Activated naive CD8-positive, alpha-beta T cell treated with anti-CD3 and anti-CD28 coated beads, Interleukin-2, amount 50 U/mL, for 24 hours (primary cell): ENCODE measurements around the gene WDFY4.

ENCODE experiments used
- ATAC-seq: fragments of 150-1000 bp; cut with Tn5 transposase; one replicate; pipeline ENCODE4 v1.10.0; 2021
- DNase-seq: peaks from one replicate; pipeline ENCODE4 v3.0.0; 2021
- H3K27ac Mint-ChIP-seq: one replicate; pipeline ENCODE4 v1.8.0; 2021; ENCODE audit warnings: mild to moderate bottlenecking, mixed read lengths
- H3K27me3 Mint-ChIP-seq: one replicate; pipeline ENCODE4 v1.8.0; 2021; ENCODE audit warnings: mixed read lengths
- H3K36me3 Mint-ChIP-seq: one replicate; pipeline ENCODE4 v1.8.0; 2021; ENCODE audit warnings: low read depth, mixed read lengths
- H3K4me1 Mint-ChIP-seq: one replicate; pipeline ENCODE4 v1.8.0; 2021; ENCODE audit warnings: mixed read lengths
- H3K4me3 Mint-ChIP-seq: one replicate; pipeline ENCODE4 v1.8.0; 2021; ENCODE audit warnings: mild to moderate bottlenecking, moderate library complexity, mixed read lengths
- H3K9me3 Mint-ChIP-seq: one replicate; pipeline ENCODE4 v1.8.0; 2021; ENCODE audit warnings: mixed read lengths

The WDFY4 gene

DNA sequence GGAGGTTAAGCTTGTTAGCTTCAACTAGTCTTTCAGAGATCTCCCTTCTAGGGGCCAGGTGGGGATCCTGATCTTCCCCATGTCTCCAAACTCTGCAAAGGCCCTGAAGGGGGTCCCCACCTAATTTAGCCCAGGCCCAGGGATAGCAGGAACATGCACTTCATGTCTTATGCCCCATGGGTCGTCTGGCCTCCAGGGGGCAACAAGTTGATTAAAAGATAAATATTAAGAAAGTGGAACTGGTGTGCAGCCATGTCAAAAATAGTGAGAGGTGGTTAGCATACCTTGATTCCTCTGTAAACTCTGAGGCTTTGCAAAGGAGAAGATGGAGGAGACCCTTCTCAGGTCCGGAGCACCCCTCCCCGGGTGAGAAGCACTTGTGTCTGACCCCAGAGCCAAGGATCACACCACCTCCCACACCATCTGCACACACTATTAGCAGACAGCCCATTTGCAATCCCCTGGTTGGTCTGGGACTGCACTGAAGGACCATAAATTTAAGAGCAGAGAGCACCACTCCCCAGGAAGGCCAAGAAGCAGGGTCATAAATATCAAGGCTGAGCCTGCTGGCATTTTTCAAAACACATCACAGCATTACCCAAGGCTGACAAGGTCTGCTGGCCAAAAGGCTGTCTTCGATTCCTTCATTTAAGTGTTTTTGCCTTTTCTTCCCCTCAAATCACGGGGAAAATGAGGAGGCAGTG lies 299.1 kb downstream of the WDFY4 start:
- no peaks in the 10 kb centered on the region for H3K4me1 Mint-ChIP-seq
- no peaks in the 10 kb centered on the region for H3K27me3 Mint-ChIP-seq
- H3K27ac Mint-ChIP-seq = no peak overlapping the region
- no peaks in the 10 kb centered on the region for H3K9me3 Mint-ChIP-seq
- DNase-seq (no peak), ATAC-seq (no peak)
- H3K36me3 Mint-ChIP-seq = no peaks in the 10 kb centered on the region
- no peak overlapping the region for H3K4me3 Mint-ChIP-seq

DNA sequence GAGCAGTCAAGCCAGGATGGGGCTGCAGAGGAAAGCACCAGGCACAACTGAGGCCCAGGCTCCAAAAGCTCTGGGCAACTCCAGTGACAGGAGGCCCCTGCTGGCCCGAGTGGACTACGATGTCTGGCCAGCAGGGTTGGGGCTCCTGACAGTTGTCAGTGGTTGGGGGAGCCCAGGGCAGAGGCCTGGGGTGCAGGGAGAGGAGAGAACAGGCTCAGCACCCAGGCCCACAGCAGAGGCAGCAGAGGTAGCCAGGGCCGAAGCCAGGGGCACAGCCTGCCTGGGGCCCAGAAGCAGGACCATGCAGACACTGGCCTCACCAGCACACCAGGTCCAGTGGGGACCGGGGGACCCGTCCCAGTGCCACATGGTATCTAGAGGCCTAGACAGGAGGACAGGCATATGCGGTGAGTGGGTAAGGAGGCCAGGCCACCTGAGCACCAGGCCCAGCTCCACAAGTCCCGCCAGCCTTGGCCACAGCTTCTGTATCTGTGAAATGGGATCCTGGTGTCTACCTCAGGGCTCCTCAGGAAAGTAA lies 301.0 kb downstream of the WDFY4 start:
- no peak overlapping the region for H3K4me3 Mint-ChIP-seq
- DNase-seq (no peak), ATAC-seq (no peak)
- no peaks in the 10 kb centered on the region for H3K9me3 Mint-ChIP-seq
- no peaks in the 10 kb centered on the region for H3K36me3 Mint-ChIP-seq
- no peaks in the 10 kb centered on the region for H3K4me1 Mint-ChIP-seq
- no peak overlapping the region for H3K27ac Mint-ChIP-seq
- no peaks in the 10 kb centered on the region for H3K27me3 Mint-ChIP-seq

DNA sequence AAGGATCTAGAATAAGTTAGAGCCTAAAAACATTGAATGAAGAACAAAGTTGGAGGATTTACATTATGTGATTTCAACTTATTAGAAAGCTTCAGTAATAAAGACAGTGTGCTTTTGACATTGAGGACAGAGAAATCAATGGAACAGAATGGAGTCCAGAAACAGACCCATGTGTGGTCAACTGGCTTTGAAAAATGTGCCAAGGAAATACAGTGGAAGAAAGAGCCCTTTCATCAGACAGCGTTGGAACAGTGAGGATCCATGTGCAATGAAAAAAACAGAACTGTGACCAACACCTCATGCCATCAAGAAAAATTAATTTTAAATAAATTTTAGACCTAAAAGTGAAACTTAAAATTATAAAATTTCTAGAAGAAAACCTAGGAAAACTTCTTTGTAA lies 305.6 kb downstream of the WDFY4 start:
- Mint-ChIP-seq H3K4me3 (no peak overlapping the region), H3K27ac (no peak overlapping the region), H3K27me3 (no peaks in the 10 kb centered on the region), H3K36me3 (no peaks in the 10 kb centered on the region), H3K4me1 (no peaks in the 10 kb centered on the region), H3K9me3 (no peaks in the 10 kb centered on the region)
- DNase-seq (no peak), ATAC-seq (no peak)

DNA sequence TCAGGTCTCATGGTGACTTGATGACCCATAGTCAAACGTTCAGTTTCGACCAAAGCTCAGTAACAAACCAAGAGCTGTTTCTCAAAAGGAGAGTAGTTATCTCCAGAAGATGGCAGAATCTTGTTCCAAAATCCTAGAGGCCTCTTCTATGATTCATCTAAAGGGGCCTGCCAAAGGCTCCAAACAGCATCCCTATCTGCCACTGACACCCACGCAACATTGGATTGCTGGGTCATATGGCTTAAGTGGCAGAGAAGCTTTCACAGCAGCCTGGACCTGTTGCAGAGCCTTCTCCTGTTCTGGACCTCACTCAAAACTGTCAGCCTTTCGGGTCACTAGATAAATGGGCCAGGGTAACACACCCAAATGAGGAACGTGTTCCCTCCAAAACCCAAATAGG lies 309.0 kb downstream of the WDFY4 start:
- DNase-seq (no peak), ATAC-seq (no peak)
- H3K4me3 Mint-ChIP-seq = no peak overlapping the region
- no peak overlapping the region for H3K27ac Mint-ChIP-seq
- H3K4me1 Mint-ChIP-seq = no peaks in the 10 kb centered on the region
- H3K9me3 Mint-ChIP-seq = no peaks in the 10 kb centered on the region
- no peaks in the 10 kb centered on the region for H3K27me3 Mint-ChIP-seq
- H3K36me3 Mint-ChIP-seq = no peaks in the 10 kb centered on the region

DNA sequence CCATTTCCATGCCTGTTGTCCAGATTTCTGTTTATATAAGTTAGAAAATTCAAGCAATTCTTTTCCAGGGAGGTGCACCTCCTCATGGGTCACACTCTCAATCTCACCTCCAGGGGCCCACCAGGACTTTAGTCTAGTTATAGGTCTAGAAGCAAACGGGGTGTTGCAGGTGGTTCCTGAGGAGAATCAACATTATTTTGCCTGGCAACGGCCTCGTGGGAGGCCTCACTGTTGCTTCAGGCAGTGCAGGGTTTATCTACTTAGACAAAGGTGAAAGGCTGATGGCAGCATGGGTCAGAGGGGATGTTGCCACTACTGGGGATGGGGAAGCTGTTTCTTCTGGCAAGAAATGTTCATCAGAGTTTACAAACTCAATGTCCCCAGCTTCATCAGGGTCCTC lies 311.7 kb downstream of the WDFY4 start:
- Mint-ChIP-seq H3K4me1 (no peaks in the 10 kb centered on the region), H3K27ac (no peak overlapping the region), H3K27me3 (peaks cover 6% of the 10 kb centered on the region), H3K4me3 (no peak overlapping the region), H3K9me3 (no peaks in the 10 kb centered on the region), H3K36me3 (no peaks in the 10 kb centered on the region)
- DNase-seq (no peak), ATAC-seq (no peak)

DNA sequence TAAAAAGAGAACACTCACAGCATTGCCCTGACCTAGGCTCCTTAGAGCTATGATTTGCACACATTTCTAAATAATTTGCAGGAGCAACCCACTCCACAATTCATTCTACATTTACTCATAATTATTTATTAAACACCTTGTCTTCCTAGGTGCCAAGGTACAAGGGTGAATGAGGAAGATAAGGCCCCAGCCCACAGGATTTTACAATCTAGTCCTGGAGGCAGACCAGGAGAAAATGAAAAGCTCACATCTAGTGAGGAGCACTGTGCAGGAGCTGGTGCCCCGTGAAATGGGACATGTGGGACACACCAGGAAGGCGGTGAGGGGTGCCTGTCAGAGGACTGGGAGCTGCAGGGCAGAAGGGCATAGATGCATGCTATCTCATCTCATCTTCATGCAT lies 314.7 kb downstream of the WDFY4 start:
- H3K4me1 Mint-ChIP-seq = no peaks in the 10 kb centered on the region
- no peaks in the 10 kb centered on the region for H3K36me3 Mint-ChIP-seq
- no peak overlapping the region for H3K27ac Mint-ChIP-seq
- no peak overlapping the region for H3K4me3 Mint-ChIP-seq
- H3K27me3 Mint-ChIP-seq = peaks cover 7% of the 10 kb centered on the region
- ATAC-seq (no peak), DNase-seq (no peak)
- no peaks in the 10 kb centered on the region for H3K9me3 Mint-ChIP-seq

DNA sequence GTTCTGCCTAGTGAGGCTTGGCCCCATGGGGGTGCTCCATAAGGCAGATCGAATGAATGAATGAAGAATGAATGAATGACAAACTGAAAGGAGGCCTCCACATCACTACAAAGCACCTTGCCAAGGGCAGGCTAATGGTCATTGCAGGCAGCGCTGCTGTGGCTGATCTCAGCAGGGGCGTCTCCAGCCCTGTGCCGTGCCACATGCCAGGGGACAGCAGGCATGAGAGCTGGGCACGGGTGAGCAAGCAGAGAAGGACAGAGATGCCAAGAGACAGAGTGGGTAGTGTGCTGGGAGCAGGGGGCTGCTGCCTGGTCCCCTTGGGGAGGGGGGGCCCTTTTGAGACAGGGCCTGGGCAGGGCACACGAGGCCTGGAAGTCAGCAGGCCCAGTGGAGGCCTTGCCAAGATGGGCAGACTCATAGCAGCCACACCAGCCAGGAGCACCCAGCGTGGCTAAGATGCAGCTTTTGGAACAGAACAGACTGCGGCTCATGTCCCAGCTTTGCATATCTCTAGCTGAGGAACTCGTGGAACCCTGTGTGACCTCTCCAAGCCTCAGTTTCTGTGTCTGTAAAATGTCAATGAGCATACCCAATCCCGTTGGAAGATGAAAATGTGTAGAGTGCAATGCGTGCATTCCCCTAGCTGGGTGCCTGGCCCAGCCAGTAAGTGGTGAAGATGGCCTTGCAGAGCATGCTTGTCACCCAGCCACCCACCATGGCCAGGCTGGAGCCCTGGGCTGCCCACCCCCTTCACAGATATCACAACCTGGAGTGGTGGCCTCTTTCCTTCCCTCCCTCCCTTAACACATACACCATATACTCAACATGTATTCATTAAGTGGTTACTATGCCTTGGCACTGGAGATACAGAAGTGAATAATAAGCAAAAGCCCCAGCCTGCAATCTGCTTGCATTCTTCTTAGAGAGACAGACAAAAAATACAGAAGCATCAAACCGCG lies 316.0 kb downstream of the WDFY4 start:
- Mint-ChIP-seq H3K4me1 (no peaks in the 10 kb centered on the region), H3K27me3 (peaks cover 7% of the 10 kb centered on the region), H3K27ac (no peak overlapping the region), H3K36me3 (no peaks in the 10 kb centered on the region), H3K9me3 (no peaks in the 10 kb centered on the region), H3K4me3 (no peak overlapping the region)
- ATAC-seq (no peak), DNase-seq (no peak)

DNA sequence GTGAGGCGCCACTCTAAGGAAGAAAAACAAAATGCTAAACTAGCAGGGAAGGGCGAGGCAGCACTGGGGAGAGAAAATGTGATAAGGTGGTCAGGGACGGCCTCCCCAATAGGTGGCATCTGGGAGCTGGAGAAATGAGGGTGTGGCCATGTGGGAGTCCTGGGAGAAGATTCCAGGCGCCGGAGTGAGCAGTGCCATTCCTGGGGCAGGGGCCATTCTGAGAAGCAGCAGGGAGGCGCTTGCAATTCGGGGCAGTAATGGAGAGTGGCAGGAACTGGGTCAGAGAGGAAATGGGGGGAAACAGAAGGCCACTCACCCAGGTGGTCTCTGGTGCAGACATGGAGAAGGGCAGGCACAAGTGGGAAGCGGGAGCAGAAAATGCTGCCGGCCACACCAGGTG lies 316.7 kb downstream of the WDFY4 start:
- Mint-ChIP-seq H3K27me3 (peaks cover 7% of the 10 kb centered on the region), H3K4me1 (no peaks in the 10 kb centered on the region), H3K4me3 (no peak overlapping the region), H3K27ac (no peak overlapping the region), H3K9me3 (no peaks in the 10 kb centered on the region), H3K36me3 (no peaks in the 10 kb centered on the region)
- ATAC-seq (no peak), DNase-seq (no peak)

DNA sequence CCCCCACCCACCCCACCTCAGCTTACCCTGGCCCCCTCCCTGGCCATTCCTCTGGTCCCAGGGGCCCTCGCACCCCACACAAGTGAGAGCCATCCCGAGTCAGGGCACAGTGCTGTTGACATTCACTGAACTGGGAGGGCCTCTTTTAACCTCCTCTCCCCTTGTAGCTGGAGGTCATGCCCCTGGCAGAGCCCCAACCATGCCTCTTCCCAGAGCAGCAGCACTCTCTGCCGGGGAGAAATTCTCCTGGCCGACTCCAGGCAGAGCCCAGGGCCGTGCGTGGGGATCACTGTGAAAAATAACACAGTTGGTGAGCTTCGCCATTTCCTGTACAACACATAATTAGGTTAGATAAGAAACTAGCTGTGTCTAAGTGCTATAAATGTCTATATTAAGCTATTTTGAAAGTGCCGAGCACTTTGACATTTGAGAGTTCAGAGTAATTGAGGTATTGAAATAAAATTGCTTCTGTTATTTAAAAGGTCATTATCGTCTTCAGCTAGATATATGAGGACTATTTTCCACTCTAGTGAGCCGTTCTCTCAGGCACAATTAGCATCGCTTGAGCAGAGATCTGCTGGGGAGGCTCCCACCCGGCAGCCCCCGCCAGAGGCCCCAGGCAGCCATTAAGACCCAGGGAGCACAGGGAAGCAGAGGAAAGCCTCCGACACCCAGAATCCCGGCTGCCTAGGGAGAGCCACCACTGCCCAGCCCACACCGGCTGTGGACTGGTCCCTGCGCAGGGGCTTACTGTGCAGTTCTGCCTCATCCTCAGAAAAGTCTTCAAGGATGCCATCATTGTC lies 317.4 kb downstream of the WDFY4 start:
- peaks cover 7% of the 10 kb centered on the region for H3K27me3 Mint-ChIP-seq
- DNase-seq (no peak), ATAC-seq (no peak)
- H3K36me3 Mint-ChIP-seq = no peaks in the 10 kb centered on the region
- no peak overlapping the region for H3K27ac Mint-ChIP-seq
- no peaks in the 10 kb centered on the region for H3K9me3 Mint-ChIP-seq
- no peak overlapping the region for H3K4me3 Mint-ChIP-seq
- no peaks in the 10 kb centered on the region for H3K4me1 Mint-ChIP-seq

DNA sequence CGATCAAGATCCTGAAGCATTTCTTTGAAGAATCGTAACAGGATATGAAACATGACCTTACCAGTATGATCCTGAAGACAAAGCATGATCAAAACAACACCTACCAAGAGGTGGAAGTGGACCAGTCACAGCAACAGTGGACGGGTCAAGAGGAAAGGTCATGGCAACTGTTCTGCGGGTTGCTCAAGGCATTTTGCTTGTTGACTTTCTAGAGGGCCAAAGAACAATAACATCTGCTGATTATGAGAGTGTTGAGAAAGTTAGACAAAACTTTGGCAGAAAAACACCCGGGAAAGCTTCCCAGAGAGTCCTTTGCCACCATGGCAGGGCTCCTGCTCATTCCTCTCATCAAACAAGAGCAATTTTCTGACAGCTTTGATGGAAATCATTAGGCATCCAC lies 320.6 kb downstream of the WDFY4 start:
- H3K4me1 Mint-ChIP-seq = no peaks in the 10 kb centered on the region
- H3K27me3 Mint-ChIP-seq = peaks cover 6% of the 10 kb centered on the region
- DNase-seq = no peak
- no peak overlapping the region for H3K27ac Mint-ChIP-seq
- no peaks in the 10 kb centered on the region for H3K9me3 Mint-ChIP-seq
- no peak for ATAC-seq
- no peaks in the 10 kb centered on the region for H3K36me3 Mint-ChIP-seq
- H3K4me3 Mint-ChIP-seq = no peak overlapping the region

DNA sequence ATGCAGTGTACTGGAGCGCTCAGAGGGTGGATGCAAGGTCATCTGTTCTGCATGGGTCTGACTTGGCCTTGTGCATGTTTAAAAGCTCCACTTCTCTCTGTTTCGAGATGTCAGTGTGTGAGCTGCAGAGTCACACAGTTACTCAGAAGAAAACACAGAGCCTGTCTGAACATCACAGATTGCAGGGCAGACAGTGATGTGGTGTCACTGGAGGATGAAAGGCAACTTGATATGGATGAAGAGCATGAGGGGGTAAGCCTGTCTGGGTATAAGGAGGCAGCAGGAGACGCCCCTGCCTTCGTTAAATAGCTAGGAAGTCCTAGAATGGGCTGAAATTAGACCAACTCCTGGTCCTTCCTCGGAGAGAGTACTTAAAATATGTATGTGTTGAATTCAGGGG lies 322.5 kb downstream of the WDFY4 start:
- no peak for DNase-seq
- no peak for ATAC-seq
- Mint-ChIP-seq H3K4me3 (no peak overlapping the region), H3K27me3 (peaks cover 1% of the 10 kb centered on the region), H3K36me3 (no peaks in the 10 kb centered on the region), H3K27ac (no peak overlapping the region), H3K9me3 (no peaks in the 10 kb centered on the region), H3K4me1 (no peaks in the 10 kb centered on the region)

DNA sequence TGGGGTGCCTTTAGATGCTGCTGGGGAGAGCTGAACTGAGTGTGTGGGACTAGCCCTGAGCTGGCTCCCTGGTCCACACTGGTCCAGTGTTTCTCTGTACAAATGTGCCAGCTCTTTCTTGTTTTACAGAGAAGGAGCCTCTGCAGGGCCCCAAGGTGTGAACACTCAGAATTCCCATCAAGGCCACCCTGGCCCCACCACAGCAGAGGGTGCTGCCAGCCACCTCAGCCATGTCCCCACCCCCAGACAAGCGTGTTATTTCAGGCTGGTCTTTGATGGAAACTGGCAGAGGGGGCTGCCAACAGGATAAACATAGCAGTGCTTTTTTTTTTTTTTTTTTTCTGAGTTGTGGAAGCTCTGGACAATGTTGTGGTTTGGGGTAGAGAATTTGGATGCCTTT lies 323.4 kb downstream of the WDFY4 start:
- Mint-ChIP-seq H3K27ac (no peak overlapping the region), H3K4me1 (no peaks in the 10 kb centered on the region), H3K4me3 (no peak overlapping the region), H3K9me3 (no peaks in the 10 kb centered on the region), H3K27me3 (peaks cover 3% of the 10 kb centered on the region), H3K36me3 (no peaks in the 10 kb centered on the region)
- no peak for DNase-seq
- ATAC-seq = no peak

DNA sequence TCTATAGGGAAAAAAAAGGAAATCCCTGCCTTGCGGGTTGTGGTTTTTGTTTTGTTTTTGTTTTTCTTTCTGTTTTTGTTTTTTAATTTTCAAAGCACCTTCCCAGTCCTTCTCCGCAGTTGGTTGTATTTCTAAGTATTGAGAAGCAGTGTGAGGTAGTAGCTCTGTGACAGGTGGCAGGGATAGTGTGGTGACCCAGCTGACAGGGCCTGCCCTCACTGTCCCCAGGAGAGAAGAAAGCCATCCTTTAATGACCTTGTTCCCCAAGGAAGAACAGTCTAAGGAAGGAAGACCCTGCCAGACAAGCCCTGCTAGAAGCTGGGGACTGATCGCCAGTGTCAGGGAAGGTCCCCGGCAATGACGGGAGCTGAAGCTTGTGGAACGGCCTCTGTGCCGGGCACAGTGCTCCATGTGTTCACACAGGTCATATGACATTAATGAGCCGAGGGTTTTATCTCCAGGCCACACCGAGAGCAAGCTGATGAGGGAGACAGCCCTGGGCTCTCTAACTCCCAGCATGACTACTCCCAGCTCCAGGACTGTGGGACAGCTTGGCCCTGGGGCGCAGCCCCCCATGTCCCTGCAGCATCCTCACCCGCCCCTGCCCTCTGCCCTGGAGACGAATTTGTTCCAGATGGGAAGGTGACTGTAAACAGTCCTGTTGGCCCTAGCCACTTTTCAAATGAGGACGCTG lies 324.0 kb downstream of the WDFY4 start:
- ATAC-seq (no peak), DNase-seq (no peak)
- no peaks in the 10 kb centered on the region for H3K36me3 Mint-ChIP-seq
- no peaks in the 10 kb centered on the region for H3K4me1 Mint-ChIP-seq
- peaks cover 3% of the 10 kb centered on the region for H3K27me3 Mint-ChIP-seq
- H3K27ac Mint-ChIP-seq = no peak overlapping the region
- H3K9me3 Mint-ChIP-seq = no peaks in the 10 kb centered on the region
- no peak overlapping the region for H3K4me3 Mint-ChIP-seq
